ENCODE results near the gene LDB3. TPM values are rescaled to one million over a fixed set of nuclear protein-coding genes. Genes with fewer than 3 reads are reported as not detected.

Gene LDB3
- polyA plus RNA-seq, 2 of the 4 experiments (the other 2 are of a cell fraction): 0.13 TPM

- TF ChIP-seq, protein P1, sequence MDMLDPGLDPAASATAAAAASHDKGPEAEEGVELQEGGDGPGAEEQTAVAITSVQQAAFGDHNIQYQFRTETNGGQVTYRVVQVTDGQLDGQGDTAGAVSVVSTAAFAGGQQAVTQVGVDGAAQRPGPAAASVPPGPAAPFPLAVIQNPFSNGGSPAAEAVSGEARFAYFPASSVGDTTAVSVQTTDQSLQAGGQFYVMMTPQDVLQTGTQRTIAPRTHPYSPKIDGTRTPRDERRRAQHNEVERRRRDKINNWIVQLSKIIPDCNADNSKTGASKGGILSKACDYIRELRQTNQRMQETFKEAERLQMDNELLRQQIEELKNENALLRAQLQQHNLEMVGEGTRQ (IDR thresholded peaks at IDR 0.05): no peak
- no peak for TF ChIP-seq TP53 (CRISPR knock-in tag; IDR thresholded peaks at IDR 0.05)
- TF ChIP-seq EHF (CRISPR knock-in tag; IDR thresholded peaks at IDR 0.05): no peak
- no peak for TF ChIP-seq POLR2A (IDR thresholded peaks at IDR 0.05; ENCODE audit: low read length)
- no peak for TF ChIP-seq PBX3 (IDR thresholded peaks at IDR 0.05)
- TF ChIP-seq KDM5A (IDR thresholded peaks at IDR 0.05): no peak
- TF ChIP-seq RFX5 (IDR thresholded peaks at IDR 0.05): no peak
- no peak for TF ChIP-seq HEYL (CRISPR knock-in tag; IDR thresholded peaks at IDR 0.05)
- TF ChIP-seq EHMT2 (IDR thresholded peaks at IDR 0.05; ENCODE audit: low read depth): no peak
- no peak for TF ChIP-seq ZSCAN20 (CRISPR knock-in tag; IDR thresholded peaks at IDR 0.05)
- no peak for TF ChIP-seq ZC3H11A (IDR thresholded peaks at IDR 0.05)
- H3K4me1 ChIP-seq: peaks cover 22% of the 10 kb centered on the region
- no peaks in the 10 kb centered on the region for H3K9me3 ChIP-seq
- FAIRE-seq (no peak), DNase-seq (ENCODE audit: low read depth in 1 of 2, low spot score in 1 of 2) (no peak), ATAC-seq (no peak)
- no peak overlapping the region for H3K4me2 ChIP-seq
- no peak overlapping the region for H3K27ac ChIP-seq
- WGBS (ENCODE audit: missing lambda C conversion rate): 85% methylated on average over 4 of the region's 4 CpGs
- ChIA-PET POLR2A (interaction anchor here (0.5 to 1.3 kb wide), 3 partner anchors 46 to 961 kb away, joined by 3 read pairs; no protein-coding TSS in a partner anchor), CTCF (interaction anchor here (0.6 to 1.8 kb wide), 5 partner anchors 10 to 148 kb away, joined by 3 to 8 read pairs (median 3); no protein-coding TSS in a partner anchor)
- no peak overlapping the region for H3K4me3 ChIP-seq
Observed at GRCh38 chr10:86752311-86752710, 84.0 kb downstream of the LDB3 start.

GRCh38 chr10:86753051-86753450 lies 84.7 kb downstream of the LDB3 start:
- ATAC-seq (no peak), DNase-seq (ENCODE audit: low read depth in 1 of 2, low spot score in 1 of 2) (no peak), FAIRE-seq (no peak)
- CTCF ChIA-PET: interaction anchor here (0.6 to 1.8 kb wide), 8 partner anchors 11 to 147 kb away, joined by 3 to 8 read pairs (median 3); no protein-coding TSS in a partner anchor
- Histone ChIP-seq H3K9me3 (no peaks in the 10 kb centered on the region), H3K27ac (no peak overlapping the region), H3K4me2 (no peak overlapping the region), H3K4me1 (peaks cover 18% of the 10 kb centered on the region), H3K4me3 (no peak overlapping the region)
- 97% methylated on average over 2 of the region's 2 CpGs for WGBS (ENCODE audit: missing lambda C conversion rate)
- POLR2A ChIA-PET: interaction anchor here (0.5 to 1.3 kb wide), 3 partner anchors 45 to 960 kb away, joined by 3 to 4 read pairs (median 3); no protein-coding TSS in a partner anchor
- TF ChIP-seq HEYL (CRISPR knock-in tag; IDR thresholded peaks at IDR 0.05): no peak
- no peak for TF ChIP-seq POLR2A (IDR thresholded peaks at IDR 0.05; ENCODE audit: low read length)
- no peak for TF ChIP-seq POLR2AphosphoS2 (conservative IDR thresholded peaks at IDR 0.05; ENCODE audit: low read length)
- TF ChIP-seq, protein P1 (IDR thresholded peaks at IDR 0.05): no peak
- TF ChIP-seq SMC3 (IDR thresholded peaks at IDR 0.05): no peak
- no peak for TF ChIP-seq SREBF2 (IDR thresholded peaks at IDR 0.05)
- TF ChIP-seq NFE2L2 (conservative IDR thresholded peaks at IDR 0.05; ENCODE audit: low read length): no peak
- TF ChIP-seq FOXS1 (CRISPR knock-in tag; IDR thresholded peaks at IDR 0.05): no peak
- TF ChIP-seq HOXB5 (CRISPR knock-in tag; IDR thresholded peaks at IDR 0.05): no peak
- no peak for TF ChIP-seq MAFK (IDR thresholded peaks at IDR 0.05; ENCODE audit: partially characterized antibody)
- TF ChIP-seq PHF8 (IDR thresholded peaks at IDR 0.05; ENCODE audit: borderline replicate concordance, low read depth): no peak
- no peak for TF ChIP-seq NR3C1 (IDR thresholded peaks at IDR 0.05)

DNA sequence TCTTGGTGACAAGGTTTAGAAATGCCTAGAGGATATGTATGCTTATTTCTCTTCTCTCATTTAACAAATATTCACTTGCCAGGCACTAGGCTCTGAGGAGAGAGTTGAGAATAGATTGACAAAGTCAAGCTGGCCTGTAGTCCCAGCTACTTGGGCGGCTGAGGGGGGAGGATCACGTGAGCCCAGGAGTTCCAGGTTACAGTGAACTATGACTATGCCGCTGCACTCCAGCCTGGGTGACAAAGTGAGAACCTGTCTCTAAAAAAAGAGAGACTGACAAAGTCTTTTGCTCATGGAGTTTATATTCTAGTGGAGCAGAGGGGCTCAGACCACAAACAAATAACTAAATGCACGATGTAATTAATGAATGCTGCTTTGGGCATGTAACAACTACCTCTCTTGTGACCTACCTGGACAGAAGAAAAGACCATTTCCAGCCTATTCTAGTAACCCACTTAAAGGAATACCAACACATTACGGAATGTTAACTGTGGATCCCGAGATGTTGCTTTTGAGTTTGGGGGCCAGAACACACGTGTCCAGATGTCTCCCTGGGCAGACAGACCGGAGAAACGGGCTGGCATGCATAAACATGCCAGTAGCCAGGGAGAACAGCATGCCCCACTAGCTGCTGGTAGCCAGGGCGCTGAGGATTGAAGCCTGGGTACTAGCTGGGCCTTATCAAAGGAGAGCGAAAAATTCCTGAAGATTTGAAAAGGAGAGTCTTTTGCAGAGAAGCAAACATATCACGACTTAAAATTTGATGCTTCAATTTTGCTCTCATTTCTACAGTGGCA lies 85.5 kb downstream of the LDB3 start:
- DNase-seq (ENCODE audit: low read depth in 1 of 2, low spot score in 1 of 2): no peak
- Histone ChIP-seq H3K9me3 (no peaks in the 10 kb centered on the region), H3K27ac (no peak overlapping the region), H3K4me2 (no peak overlapping the region; the same call in 2 of the 3 replicates), H3K4me3 (no peak overlapping the region), H3K4me1 (peaks cover 19% of the 10 kb centered on the region)
- FAIRE-seq: no peak
- ChIA-PET CTCF (interaction anchor here (0.6 to 1.8 kb wide), 7 partner anchors 12 to 145 kb away, joined by 3 to 8 read pairs (median 3); no protein-coding TSS in a partner anchor), POLR2A (interaction anchor here (0.6 to 1.3 kb wide), 2 partner anchors 45 to 178 kb away, joined by 3 to 4 read pairs; no protein-coding TSS in a partner anchor)
- WGBS (ENCODE audit: missing lambda C conversion rate): 88% methylated on average over 12 of the region's 12 CpGs
- ATAC-seq: no peak
- TF ChIP-seq PHF8 (IDR thresholded peaks at IDR 0.05; ENCODE audit: borderline replicate concordance, low read depth) (no peak), JUNB (IDR thresholded peaks at IDR 0.05) (no peak), SMC3 (IDR thresholded peaks at IDR 0.05) (no peak), KDM5A (IDR thresholded peaks at IDR 0.05) (no peak), NPAS2 (CRISPR knock-in tag; IDR thresholded peaks at IDR 0.05; ENCODE audit: borderline replicate concordance) (no peak), FOSB (CRISPR knock-in tag; IDR thresholded peaks at IDR 0.05) (no peak), POLR2AphosphoS2 (conservative IDR thresholded peaks at IDR 0.05; ENCODE audit: low read length) (no peak), KDM1A (IDR thresholded peaks at IDR 0.05; ENCODE audit: low read depth) (no peak), HOXB13 (CRISPR knock-in tag; IDR thresholded peaks at IDR 0.05; ENCODE audit: low read depth) (no peak), EHF (CRISPR knock-in tag; IDR thresholded peaks at IDR 0.05) (no peak), HOXB5 (CRISPR knock-in tag; IDR thresholded peaks at IDR 0.05) (no peak), RAD21 (conservative IDR thresholded peaks at IDR 0.05 in 1 of 2, IDR thresholded peaks at IDR 0.05 in 1 of 2) (no peak), MYC (IDR thresholded peaks at IDR 0.05; ENCODE audit: borderline replicate concordance, low read length) (no peak), ZC3H11A (IDR thresholded peaks at IDR 0.05) (no peak)
- TF ChIP-seq, protein P1 (IDR thresholded peaks at IDR 0.05): no peak
- TF ChIP-seq, protein P2, sequence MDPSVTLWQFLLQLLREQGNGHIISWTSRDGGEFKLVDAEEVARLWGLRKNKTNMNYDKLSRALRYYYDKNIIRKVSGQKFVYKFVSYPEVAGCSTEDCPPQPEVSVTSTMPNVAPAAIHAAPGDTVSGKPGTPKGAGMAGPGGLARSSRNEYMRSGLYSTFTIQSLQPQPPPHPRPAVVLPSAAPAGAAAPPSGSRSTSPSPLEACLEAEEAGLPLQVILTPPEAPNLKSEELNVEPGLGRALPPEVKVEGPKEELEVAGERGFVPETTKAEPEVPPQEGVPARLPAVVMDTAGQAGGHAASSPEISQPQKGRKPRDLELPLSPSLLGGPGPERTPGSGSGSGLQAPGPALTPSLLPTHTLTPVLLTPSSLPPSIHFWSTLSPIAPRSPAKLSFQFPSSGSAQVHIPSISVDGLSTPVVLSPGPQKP (IDR thresholded peaks at IDR 0.05; ENCODE audit: low read depth, low read length): no peak

Measured in A549 (cell line).